GM21526 (cell line): ENCODE data around the gene ZBED4.

Experiments used
- ATAC-seq: cut with Tn5 transposase; IDR thresholded peaks from one replicate; pipeline ENCODE4 v1.9.1; 2021; ENCODE audit warnings: moderate library complexity; ENCODE audit not compliant: unreplicated experiment, low FRiP score

Gene ZBED4

GRCh38 chr22:49899530-49899929, 45.9 kb downstream of the ZBED4 start:
- ATAC-seq: no peak

DNA sequence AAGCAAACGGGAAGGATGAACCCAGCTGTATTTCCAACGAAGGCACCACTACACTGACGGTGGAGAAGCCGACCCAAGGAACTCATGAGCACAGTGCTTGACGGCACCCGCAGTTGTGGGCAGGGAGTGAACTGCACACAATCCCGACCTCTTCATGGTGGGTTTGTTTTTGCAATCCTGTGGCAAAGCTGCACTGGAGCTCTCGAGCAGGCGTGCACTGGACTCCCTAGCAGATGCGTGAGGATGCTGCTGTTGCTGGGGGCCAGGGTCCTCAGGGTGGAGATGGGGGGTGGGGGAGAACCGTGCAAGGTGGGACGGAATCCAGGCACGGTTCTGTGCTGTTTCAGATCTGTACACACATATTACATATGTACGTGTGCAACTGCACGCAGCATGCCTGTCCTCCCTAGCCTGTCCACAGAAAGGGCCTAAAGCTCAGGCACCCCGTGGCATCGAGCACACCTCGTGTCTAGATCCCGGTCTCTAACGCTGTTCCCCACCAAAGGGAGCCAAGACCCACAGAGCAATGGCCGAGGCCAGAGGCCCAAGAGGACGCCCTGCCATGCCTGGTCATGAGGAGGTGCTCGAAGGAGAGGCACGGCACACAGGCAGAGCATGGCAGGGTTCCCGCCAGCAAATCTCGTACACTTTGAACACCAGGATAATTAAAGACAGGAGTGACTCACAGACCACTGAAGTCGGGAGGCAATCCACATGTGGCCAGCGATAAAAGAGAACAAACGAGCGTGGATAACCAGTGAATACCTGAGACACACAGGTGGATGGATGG, 47.0 kb downstream of the ZBED4 start:
- no peak for ATAC-seq

GRCh38 chr22:49901457-49901856, 47.8 kb downstream of the ZBED4 start:
- no peak for ATAC-seq

DNA sequence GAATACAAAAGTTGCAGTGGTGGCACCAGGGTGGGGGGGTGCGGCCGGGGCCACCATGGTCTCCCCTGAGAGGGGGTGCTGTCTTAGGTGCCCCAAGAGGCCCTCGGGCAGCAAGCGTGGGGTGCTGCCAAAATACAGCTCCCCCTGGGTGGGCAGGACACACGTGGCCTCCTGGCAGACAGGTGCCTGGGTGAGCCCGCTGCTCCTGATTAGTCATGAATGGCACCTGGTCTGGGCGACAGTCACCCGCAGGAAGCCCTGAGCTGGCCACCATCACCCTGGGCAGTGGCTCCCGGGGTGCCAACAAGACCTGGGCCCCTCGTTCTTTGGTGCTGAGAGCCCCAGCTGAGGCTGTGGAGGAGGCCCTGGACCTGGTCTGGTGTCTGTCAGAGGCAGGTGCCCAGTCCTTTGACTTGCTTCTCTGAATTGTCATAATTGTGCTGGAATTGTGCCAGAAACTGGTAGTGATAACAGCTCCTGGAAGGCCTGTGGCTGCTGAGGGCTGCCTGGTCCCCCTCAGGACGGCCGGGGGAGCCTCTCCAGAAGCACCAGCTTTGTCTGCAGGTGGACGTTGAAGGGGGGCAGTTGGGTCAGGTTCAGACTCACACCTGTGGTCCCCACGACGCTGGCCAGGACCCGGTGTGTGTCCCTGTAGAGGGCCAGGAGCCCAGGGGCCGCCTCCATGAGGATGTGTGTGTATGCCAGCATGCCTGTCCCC, 49.8 kb downstream of the ZBED4 start:
- ATAC-seq: no peak

DNA sequence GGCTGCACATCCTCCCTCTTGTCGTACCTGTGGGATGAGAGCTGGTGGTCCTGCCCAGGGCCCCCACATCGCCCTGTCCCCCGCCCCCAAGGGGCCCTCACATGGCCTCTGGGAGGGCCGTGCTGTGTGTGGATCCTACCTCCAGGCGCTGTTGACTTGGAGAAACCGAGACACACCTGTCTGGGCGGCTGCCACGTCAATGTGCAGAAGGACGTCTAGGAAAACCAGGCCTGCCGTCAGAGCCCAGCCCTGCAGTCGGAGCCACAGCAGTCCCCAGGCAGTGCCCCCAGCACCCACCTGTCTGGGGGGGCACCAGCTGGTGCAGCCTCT, 50.4 kb downstream of the ZBED4 start:
- no peak for ATAC-seq

DNA sequence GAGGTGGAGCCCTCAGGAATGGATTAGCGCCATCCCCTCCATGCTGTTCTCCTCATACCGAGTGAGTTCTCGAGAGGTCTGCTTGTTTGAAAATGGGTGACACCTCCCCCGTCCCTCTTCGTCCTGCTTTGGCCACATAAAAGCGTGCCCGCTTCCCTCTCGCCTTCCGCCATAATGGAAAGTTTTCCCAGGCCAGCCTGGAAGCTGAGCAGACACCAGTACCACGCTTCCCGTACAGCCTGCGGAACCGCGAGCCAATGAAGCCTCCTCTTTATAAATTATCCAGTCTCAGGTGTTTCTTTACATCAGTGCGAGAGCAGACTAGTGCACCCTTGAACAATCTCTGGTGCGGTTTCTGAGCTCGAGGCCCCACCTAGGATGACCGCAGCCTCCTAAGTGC, 51.8 kb downstream of the ZBED4 start:
- ATAC-seq: no peak

DNA sequence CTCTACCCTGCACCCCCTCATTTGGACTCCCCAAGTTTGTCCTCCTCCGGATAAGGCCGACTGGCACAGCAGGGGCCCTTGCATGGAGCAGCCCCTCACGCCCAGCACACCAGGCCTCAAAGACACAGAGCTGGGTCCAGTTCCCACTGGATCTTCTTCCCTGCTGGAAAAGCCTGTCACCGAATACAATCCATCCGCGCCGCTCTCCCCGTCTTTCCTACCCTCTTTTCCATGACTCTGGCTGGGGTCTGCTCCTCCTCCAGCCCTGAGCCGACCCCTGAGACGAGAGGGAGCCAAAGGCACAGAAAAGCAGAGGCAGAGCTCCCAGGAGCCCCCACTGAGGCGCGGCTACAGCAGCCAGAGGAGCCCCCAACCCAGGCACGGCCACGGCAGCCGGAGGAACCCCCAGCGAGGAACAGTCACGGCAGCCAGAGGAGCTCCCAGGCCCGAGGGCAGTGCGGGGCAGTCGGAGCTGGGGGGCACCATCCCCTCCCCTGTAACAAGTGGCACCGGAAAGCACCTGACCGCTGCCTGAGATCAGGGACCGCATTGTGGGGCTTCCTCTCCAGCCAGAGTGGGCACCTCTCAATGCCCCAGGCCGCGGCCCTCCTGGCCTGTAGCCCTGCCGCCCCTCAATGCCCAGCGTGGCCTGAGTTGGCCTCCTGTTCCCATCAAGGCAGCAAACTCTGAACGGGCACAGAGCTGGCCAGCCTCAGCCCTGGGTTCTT, 52.6 kb downstream of the ZBED4 start:
- no peak for ATAC-seq

DNA sequence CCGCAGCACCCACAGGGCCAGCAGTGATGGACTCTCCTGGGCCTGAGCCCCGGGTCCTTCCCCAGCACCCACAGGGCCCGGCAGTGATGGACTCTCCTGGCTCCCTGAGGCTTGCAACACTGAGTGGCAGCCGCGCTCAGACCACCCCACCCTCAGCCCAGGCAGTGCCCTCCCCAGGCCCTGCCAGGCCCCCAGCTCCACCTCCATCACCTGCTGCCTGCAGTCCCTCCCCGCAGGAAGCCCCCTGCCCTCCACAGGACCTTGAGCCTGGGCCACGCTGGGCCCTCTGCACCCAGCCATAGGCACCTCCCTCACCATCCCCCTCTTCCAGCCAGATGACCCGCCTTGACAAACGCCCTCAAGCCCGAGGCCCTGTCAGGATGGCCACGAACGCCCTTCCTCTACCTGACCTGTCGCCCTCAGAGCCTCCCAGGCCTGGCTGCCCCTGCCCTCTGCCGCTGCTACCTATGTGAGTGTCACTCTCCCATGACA, 53.2 kb downstream of the ZBED4 start:
- ATAC-seq: no peak

DNA sequence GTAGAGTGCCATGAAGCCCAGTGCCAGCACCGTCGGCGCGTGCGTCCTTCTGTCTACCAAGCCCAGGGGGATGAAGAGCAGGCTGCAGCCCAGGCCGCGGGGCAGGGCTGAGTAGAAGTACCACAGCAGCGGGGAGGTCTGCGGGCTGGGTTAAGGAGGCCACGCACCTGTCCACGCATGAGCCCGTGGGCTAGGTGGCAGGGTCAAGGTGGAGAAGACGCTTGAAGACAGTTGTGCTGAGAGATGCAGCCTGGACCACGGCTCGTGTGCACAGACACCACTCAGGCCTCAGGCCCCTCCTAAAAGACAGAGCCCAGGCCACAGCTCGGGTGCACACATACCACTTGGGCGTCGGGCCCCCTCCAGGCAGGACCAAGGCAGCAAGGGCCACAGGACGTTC, 54.2 kb downstream of the ZBED4 start:
- no peak for ATAC-seq

GRCh38 chr22:49909476-49910205, 56.0 kb downstream of the ZBED4 start:
- ATAC-seq: no peak

- no peak for ATAC-seq
Measured at GRCh38 chr22:49910229-49911155, 56.8 kb downstream of the ZBED4 start.

DNA sequence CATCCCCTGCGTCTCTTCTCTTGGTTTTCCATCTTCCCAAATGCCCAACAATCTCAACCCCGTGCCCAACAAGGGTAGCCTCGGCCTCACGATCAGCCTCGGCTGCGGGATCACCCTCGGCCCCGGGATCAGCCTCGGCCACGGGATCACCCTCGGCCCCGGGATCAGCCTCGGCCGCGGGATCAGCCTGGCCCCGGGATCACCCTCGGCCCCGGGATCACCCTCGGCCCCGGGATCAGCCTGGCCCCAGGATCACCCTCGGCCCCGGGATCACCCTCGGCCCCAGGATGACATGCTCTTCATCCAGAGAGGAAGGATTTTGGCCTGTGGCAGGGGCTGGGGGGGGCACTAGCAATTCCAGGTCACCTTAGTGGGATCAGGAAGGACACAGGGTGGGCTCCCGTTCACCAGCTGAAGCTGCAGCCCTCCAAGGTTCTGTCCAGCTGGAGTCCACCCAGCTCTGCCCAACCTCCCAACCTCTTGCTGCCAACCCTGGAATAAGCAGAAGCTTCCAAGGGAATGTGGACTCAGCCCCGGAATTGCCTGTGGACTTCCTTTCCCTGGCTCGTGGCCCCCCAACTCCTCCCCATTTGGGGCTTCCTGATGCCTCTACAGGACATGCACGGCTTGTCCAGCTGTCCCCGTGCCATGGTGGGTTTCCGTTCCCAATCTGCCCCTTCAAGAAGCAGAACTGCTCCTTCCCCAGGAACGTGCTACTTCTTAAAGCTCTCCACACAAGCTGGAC, 58.4 kb downstream of the ZBED4 start:
- no peak for ATAC-seq

GRCh38 chr22:49913026-49913425, 59.4 kb downstream of the ZBED4 start:
- ATAC-seq: no peak

GRCh38 chr22:49913446-49913845, 59.8 kb downstream of the ZBED4 start:
- no peak for ATAC-seq

DNA sequence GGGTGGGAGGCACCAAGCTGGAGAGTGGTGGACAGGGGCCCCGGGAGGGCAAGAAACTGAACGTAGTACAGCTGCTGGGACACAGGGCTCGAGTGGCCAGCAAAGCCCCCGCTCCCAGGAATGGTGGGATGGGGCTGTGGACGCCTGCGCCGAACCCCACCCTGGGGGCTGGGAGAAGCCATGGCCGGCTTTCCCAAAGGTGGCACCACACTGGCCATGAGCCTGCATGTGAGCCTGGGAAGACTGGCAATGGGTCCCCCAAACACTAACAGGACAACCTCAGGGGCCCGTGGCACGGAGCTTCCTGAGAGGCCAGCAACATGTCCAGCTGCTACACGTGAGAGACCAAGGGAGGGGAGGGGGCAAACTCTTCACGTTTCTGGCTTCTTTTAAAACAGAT, 60.6 kb downstream of the ZBED4 start:
- no peak for ATAC-seq

- ATAC-seq: no peak
Measured at GRCh38 chr22:49915610-49916009, 62.0 kb downstream of the ZBED4 start.

DNA sequence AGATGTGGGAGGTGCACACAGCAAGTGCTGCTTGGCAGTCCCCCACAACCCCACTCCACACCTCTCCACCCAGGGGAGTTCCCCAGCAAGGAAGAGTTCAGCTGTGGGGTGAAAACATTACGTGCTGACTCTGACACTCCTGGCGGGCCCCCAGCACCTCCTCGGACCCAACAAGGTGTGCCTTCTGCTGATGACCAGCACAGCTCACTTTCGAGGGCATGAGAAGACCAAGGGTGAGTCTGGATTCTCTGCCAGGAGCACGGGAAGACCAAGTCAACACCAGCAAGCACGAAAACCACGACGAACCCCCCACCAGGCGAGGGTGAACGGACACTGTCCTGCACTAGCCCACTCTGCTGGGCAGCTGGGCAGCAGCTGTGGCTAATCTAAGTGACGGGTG, 63.2 kb downstream of the ZBED4 start:
- ATAC-seq: no peak

DNA sequence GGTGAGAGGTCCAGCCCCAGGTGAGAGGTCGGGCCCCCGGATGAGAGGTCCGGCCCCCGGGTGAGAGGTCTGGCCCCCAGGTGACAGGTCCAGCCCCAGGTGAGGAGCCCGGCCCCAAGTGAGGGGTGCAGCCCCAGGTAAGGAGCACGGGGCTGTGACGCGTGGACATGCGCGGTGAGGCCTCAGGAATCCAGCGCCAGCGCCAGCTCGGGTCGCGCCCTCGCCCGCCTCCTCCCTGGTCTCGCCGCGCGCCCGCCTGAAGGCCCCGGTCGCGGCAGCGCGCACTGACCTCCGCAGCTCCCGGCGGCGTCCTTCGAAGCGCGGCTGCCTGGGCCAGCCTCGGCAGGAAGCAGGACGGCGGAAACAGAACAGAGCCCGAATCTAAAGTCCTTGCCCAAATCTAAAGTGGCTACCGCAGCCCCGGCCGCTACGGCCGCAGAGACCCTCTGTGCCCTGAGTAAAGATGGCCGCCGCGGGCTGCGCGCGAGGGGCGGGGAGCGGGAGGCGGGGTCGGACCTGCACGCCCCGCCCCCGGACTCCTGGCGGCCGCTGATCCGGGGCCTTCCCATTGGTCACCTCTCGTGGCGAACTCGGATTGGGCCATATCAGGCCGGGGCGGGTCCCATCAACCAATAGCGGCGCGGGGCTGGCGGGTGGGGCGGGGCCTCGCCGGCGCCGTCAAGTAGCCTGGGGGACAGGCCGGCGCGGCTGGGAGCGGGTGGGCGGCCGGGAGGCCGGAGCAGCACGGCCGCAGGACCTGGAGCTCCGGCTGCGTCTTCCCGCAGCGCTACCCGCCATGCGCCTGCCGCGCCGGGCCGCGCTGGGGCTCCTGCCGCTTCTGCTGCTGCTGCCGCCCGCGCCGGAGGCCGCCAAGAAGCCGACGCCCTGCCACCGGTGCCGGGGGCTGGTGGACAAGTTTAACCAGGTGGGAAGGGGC, 64.6 kb downstream of the ZBED4 start, which contains the start of the genes ALG12 and CRELD2:
Gene ALG12, minus strand, starts transcription at position 465 of the 937 bp plus-strand sequence. CDS start 4,673 bp downstream, outside the sequence.
Gene CRELD2, plus strand, starts transcription at position 661 of the 937 bp plus-strand sequence. Its CDS starts 136 bp downstream, at position 797.
- ATAC-seq: peak; percentile 80
